ENCODE data around the gene INO80E. TPM values are rescaled to one million over a fixed set of nuclear protein-coding genes. Genes with fewer than 3 reads are reported as not detected.

Gene INO80E
- total RNA-seq, 1 donor from 2014 or later: 34.7 TPM

- no peak for ATAC-seq
- no peak for DNase-seq (ENCODE audit: low spot score)
Observed at GRCh38 chr16:29975134-29975538, 20.9 kb upstream of the INO80E start.

DNA sequence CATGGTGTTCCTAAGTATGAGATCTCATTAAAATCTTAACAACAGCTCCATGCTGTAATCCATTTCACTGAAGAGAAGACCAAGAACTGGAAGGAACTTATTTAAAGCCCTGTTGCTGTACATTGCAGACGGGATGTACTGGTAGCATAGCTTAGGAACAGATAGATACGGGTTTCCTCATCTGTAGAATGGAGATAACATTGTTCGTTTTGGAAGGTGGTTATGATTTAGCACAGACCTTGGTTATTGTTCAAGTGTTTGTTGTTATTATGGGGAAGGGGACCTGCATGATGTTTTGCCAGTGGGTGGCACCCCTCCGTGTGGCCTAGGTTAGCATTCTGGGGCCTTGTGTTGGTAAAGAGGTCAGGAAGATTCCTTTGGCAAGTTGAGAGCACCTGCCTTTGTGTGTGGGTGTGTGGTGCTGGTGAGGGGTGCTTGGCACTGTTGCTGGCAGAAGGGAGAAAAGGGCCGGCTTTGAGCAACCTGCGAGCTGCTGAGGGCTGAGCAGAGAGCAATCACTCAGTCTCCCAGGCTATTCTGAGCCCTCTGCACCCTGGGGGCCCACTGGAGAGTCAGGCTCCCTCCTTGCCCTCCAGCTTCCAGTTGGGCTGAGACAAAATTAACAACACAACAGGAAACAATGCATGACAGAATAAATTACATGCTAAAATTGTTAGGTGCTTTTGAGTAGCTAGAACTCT, 20.1 kb upstream of the INO80E start:
- no peak for ATAC-seq
- DNase-seq (ENCODE audit: low spot score): no peak

DNA sequence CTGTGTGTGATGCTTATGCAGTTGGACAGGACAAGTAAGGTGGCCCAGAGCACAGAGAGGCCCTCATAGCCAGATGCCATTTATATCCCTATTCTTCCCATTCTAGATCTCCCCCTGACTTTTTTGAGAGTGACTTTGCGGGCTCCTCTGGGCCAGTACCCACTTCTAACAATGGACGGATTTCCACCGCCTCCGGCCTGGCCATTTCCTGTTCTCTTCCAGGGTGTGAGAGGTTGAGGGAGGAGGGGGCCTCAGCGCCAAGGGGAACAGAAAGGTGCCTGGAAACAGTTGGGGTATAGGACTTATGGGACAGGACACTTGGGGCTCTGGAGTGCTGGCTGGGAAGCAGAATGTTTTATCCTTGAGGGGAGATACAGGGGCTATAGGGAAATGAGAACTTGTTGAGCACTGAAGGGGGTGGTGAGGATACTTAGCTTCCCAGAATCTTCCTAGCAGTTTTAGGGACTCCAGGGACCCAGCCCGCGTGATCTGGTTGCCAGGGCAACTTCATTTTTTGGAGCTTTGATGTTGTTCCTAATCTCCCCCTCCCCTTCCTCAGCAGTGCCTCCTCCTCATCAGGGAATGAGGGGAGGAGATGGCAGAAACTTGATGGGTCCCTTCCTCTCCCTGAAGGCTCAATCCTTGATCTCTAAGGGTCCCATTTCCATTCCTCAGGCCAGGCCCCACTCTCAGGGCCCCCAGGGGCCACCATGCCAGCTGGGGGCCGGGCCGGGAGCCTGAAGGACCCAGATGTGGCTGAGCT, 18.8 kb upstream of the INO80E start:
- DNase-seq (ENCODE audit: low spot score): no peak
- no peak for ATAC-seq

DNA sequence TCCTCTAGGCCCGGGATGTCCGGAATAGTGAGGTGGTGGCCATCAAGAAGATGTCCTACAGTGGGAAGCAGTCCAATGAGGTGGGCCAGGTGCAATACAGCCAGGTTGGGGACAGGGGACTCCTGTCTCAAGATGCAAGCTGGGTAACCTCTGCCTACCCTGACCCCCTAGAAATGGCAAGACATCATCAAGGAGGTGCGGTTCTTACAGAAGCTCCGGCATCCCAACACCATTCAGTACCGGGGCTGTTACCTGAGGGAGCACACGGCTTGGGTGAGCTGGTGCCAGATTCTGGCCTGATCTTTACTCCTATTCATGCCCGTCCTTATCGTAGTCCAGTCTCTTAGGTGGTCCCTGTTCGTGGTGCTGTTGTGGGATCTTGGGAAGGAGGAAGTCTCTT, 18.0 kb upstream of the INO80E start:
- ATAC-seq (no peak), DNase-seq (ENCODE audit: low spot score) (no peak)

DNA sequence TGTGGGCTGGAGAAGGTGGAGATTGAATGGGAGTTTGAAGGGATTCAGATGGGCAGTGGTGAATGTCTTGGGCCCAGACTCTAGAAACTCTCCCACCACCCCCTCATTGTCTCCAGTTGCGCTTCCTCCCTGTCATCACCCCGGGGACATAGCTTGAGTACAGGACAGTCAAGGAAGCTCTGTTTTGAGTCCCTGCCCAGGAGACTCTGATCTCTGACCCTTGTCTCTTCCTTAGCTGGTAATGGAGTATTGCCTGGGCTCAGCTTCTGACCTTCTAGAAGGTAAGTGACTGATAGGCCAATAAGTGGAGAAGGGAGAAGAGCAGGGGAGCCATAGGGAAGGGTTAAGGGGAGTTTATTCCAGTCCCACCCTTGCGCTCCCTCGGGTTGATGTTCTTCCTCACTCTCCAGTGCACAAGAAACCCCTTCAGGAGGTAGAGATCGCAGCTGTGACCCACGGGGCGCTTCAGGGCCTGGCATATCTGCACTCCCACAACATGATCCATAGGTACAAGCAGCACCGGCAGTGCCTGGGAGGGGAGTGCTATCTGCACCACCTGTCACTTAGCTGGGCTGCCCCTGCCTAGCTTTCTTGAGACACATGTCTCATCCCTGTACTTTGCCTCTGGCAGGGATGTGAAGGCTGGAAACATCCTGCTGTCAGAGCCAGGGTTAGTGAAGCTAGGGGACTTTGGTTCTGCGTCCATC, 17.3 kb upstream of the INO80E start:
- no peak for DNase-seq (ENCODE audit: low spot score)

GRCh38 chr16:29982560-29983419, 13.3 kb upstream of the INO80E start:
- ATAC-seq (no peak), DNase-seq (ENCODE audit: low spot score) (no peak)

More for the DNA sequence above, 17.3 kb upstream of the INO80E start:
- no peak for ATAC-seq

DNA sequence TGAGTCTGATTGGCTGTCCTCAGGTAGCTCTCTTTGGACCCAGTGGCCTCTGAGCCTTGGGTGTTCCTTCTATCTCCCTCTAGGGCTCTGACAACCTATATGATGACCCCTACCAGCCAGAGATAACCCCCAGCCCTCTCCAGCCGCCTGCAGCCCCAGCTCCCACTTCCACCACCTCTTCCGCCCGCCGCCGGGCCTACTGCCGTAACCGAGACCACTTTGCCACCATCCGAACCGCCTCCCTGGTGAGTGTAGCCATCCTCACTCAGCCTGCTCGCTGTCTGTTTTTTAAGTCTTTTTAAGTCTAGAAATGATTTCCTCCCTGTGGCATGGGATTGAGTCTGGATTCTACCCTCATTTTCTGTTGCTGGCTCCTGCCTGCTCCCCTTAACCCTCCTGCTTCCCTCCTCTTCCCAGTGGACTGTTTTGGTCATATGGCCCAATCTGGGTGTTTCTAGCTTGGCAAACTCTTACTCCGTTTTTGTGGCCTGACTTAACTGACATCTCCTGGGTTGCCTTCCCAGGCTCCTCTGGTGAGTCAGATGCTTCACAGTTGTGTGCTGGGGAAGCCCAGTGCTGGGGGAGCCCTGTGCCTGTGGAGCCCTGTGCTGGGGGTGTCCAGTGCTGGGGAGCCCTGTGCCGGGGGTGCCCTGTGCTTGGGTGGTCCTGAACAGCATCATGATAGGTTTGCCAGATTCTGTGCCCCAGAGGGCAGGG, 12.5 kb upstream of the INO80E start:
- DNase-seq (ENCODE audit: low spot score): no peak
- no peak for ATAC-seq

GRCh38 chr16:29984137-29984763, 11.8 kb upstream of the INO80E start:
- ATAC-seq (no peak), DNase-seq (ENCODE audit: low spot score) (no peak)

- ATAC-seq (no peak), DNase-seq (ENCODE audit: low spot score) (no peak)
Observed at GRCh38 chr16:29984764-29985147, 11.3 kb upstream of the INO80E start.

DNA sequence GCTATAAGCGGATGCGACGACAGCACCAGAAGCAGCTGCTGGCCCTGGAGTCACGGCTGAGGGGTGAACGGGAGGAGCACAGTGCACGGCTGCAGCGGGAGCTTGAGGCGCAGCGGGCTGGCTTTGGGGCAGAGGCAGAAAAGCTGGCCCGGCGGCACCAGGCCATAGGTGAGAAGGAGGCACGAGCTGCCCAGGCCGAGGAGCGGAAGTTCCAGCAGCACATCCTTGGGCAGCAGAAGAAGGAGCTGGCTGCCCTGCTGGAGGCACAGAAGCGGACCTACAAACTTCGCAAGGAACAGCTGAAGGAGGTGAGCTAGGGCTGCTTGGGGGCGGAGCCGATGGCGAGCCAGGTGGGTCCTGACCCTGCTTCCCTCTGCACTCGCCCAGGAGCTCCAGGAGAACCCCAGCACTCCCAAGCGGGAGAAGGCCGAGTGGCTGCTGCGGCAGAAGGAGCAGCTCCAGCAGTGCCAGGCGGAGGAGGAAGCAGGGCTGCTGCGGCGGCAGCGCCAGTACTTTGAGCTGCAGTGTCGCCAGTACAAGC, 10.7 kb upstream of the INO80E start:
- no peak for ATAC-seq
- no peak for DNase-seq (ENCODE audit: low spot score)

DNA sequence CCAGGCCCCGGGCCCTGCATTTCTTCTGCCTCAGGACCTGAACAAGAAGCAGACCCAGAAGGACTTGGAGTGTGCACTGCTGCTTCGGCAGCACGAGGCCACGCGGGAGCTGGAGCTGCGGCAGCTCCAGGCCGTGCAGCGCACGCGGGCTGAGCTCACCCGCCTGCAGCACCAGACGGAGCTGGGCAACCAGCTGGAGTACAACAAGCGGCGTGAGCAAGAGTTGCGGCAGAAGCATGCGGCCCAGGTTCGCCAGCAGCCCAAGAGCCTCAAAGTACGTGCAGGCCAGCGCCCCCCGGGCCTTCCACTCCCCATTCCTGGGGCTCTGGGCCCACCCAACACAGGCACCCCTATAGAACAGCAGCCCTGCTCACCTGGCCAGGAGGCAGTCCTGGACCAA, 9.8 kb upstream of the INO80E start:
- ATAC-seq: no peak
- DNase-seq (ENCODE audit: low spot score): no peak

- ATAC-seq (no peak), DNase-seq (ENCODE audit: low spot score) (no peak)
Observed at GRCh38 chr16:29986931-29987330, 9.1 kb upstream of the INO80E start.

GRCh38 chr16:29987371-29988085, 8.5 kb upstream of the INO80E start:
- DNase-seq (ENCODE audit: low spot score): no peak
- no peak for ATAC-seq

GRCh38 chr16:29988346-29989075, 7.5 kb upstream of the INO80E start:
- DNase-seq (ENCODE audit: low spot score) (no peak), ATAC-seq (no peak)

DNA sequence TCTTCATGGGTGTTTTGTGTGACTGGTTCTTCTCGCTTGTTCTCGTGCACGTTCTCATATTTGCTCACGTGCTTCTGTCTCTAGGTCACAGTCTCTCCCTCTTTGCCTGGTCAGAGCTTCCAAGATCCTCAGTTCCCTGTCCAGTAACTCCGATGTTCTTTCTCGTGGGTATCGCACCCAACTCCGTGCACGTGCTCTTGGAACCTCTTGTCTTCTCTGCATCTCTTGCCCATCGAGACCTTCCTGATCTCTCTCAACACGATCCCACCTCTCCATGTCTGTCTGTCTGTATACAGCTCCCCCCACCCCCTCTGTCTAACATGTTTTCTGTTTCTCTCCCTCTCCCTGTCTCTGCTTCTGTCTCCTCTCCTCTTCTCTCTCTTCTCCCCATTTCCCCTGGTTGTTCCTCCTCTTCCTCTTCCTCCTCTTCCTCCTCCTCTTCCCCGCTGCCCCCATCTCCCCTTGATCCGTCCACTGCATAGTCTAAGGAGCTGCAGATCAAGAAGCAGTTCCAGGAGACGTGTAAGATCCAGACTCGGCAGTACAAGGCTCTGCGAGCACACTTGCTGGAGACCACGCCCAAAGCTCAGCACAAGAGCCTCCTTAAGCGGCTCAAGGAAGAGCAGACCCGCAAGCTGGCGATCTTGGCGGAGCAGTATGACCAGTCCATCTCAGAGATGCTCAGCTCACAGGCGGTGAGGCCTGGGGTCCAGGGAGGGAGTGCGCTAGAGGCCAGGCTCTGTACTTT, 6.8 kb upstream of the INO80E start:
- DNase-seq (ENCODE audit: low spot score) (no peak), ATAC-seq (no peak)

DNA sequence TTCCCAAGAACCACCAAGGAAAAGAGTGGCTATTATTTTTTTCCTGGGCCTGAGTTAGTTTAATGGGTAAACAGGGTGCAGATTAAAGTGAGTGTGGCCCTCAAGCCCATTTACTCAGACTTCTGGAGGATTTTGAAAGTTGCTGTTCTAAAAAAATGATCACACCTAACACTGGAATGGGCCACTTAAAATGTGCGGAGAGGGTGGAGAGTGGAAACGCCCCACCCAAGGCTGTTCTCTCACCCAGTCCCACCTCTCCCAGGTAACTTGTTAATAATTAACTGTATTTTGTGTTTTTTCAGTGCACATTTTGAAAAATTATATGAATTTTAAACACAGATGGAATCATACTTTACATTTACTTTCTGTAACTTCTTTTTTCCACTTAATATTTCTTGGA, 6.0 kb upstream of the INO80E start:
- ATAC-seq (no peak), DNase-seq (ENCODE audit: low spot score) (no peak)

DNA sequence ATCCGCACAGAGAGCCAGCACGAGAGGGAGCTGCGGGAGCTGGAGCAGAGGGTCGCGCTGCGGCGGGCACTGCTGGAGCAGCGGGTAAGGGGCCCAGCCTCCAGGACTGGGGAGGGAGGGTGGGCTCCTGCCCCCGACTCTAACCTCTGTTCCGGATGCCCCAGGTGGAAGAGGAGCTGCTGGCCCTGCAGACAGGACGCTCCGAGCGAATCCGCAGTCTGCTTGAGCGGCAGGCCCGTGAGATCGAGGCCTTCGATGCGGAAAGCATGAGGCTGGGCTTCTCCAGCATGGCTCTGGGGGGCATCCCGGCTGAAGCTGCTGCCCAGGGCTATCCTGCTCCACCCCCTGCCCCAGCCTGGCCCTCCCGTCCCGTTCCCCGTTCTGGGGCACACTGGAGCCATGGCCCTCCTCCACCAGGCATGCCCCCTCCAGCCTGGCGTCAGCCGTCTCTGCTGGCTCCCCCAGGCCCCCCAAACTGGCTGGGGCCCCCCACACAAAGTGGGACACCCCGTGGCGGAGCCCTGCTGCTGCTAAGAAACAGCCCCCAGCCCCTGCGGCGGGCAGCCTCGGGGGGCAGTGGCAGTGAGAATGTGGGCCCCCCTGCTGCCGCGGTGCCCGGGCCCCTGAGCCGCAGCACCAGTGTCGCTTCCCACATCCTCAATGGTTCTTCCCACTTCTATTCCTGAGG, 5.0 kb upstream of the INO80E start:
- DNase-seq (ENCODE audit: low spot score) (no peak), ATAC-seq (no peak)

All from left lobe of liver (tissue), 2 donors.